Activated B cell treated with CpG ODN at 0.5 μM for 24 hours (primary cell): ENCODE measurements around the gene SRGAP1. TPM values are rescaled to one million over a fixed set of nuclear protein-coding genes. Genes with fewer than 3 reads are reported as not detected.
"Not testable (repeated sequence)": the region's sequence is repeated elsewhere in the genome, so short reads cannot be mapped to it uniquely, and the experiment has no call there.

Experiments used
- ATAC-seq: fragments of 200-7000 bp; cut with Tn5 transposase; one replicate; pipeline ENCODE4 v1.10.0; 2021; ENCODE audit warnings: low read depth, mild to moderate bottlenecking, moderate library complexity
- CTCF ChIA-PET: fragments of 350-600 bp; sonication (Branson Sonifier 250); formaldehyde crosslinking; loops from one replicate; lab custom pipeline; 2021; ENCODE audit warnings: antibody characterized with exemption; lab: Charles Lee
- POLR2A ChIA-PET: fragments of 350-600 bp; sonication (Branson Sonifier 250); formaldehyde crosslinking; loops from one replicate; lab custom pipeline; 2021; ENCODE audit warnings: antibody characterized with exemption; lab: Charles Lee
- DNase-seq: peaks from one replicate; pipeline ENCODE4 v3.0.0; 2022
- H3K27ac Mint-ChIP-seq: one replicate; pipeline ENCODE4 v1.8.0; 2020; ENCODE audit warnings: mixed read lengths
- H3K27me3 Mint-ChIP-seq: one replicate; pipeline ENCODE4 v1.8.0; 2021; ENCODE audit warnings: mixed read lengths
- H3K36me3 Mint-ChIP-seq: one replicate; pipeline ENCODE4 v1.8.0; 2021; ENCODE audit warnings: low read depth, mixed read lengths
- H3K4me1 Mint-ChIP-seq: one replicate; pipeline ENCODE4 v1.8.0; 2021; ENCODE audit warnings: mixed read lengths
- H3K4me3 Mint-ChIP-seq: one replicate; pipeline ENCODE4 v1.8.0; 2020; ENCODE audit warnings: mild to moderate bottlenecking, mixed read lengths
- H3K9me3 Mint-ChIP-seq: one replicate; pipeline ENCODE4 v1.8.0; 2020; ENCODE audit warnings: mixed read lengths
- CTCF ChIP-seq: fragments of 200-600 bp; IDR thresholded peaks from one replicate; pipeline ENCODE4 v1.8.0; 2022; ENCODE audit warnings: antibody characterized with exemption, mild to moderate bottlenecking
- intact Hi-C: fragments of 100-400 bp; cut with micrococcal nuclease; formaldehyde crosslinking; loops from one replicate; pipeline ENCODE4 v1.15.1; 2024
- total RNA-seq: library from RNA; stranded (reverse); gene quantifications from 2 replicates; pipeline ENCODE4 v1.2.3, GENCODE V29; 2022

The SRGAP1 gene
- total RNA-seq, 1 donor from 2014 or later = 1.1 TPM

DNA sequence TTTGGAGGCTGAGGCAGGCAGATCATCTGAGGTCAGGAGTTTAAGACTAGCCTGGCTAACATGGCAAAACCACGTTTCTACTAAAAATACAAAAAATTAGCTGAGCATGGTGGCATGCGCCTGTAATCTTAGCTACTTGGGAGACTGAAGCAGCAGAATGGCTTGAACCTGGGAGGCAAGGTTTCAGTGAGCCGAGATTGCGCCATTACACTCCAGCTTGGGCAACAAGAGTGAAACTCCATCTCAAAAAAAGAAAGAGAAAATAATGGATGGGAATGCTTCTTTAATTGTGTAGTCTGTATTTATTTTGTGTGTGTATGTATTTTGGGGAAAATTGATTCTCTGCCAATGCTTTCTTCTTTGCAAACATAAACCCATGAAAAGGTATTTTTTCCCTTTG is 32.5 kb downstream of the SRGAP1 start:
- no peak overlapping the region for H3K27ac Mint-ChIP-seq
- no peaks in the 10 kb centered on the region for H3K4me1 Mint-ChIP-seq
- ChIA-PET POLR2A (no interaction called here), CTCF (no interaction called here)
- intact Hi-C loops = no loop called here
- H3K36me3 Mint-ChIP-seq = no peaks in the 10 kb centered on the region
- no peaks in the 10 kb centered on the region for H3K9me3 Mint-ChIP-seq
- TF ChIP-seq CTCF = no peak
- peaks cover 3% of the 10 kb centered on the region for H3K27me3 Mint-ChIP-seq
- no peak overlapping the region for H3K4me3 Mint-ChIP-seq
- no peak for DNase-seq
- no peak for ATAC-seq

- intact Hi-C loops = no loop called here
- CTCF ChIA-PET = no interaction called here
- H3K27ac Mint-ChIP-seq = no peak overlapping the region
- no peak for TF ChIP-seq CTCF
- H3K4me1 Mint-ChIP-seq = no peaks in the 10 kb centered on the region
- no peaks in the 10 kb centered on the region for H3K9me3 Mint-ChIP-seq
- H3K36me3 Mint-ChIP-seq = no peaks in the 10 kb centered on the region
- DNase-seq (no peak), ATAC-seq (no peak)
- peaks cover 2% of the 10 kb centered on the region for H3K27me3 Mint-ChIP-seq
- no peak overlapping the region for H3K4me3 Mint-ChIP-seq
- POLR2A ChIA-PET = no interaction called here
These were observed 33.2 kb downstream of the SRGAP1 start for GRCh38 chr12:63877693-63878092.

- H3K4me1 Mint-ChIP-seq, H3K27me3 Mint-ChIP-seq, H3K36me3 Mint-ChIP-seq, intact Hi-C loops, POLR2A ChIA-PET, DNase-seq, CTCF ChIA-PET, ATAC-seq, H3K27ac Mint-ChIP-seq, H3K4me3 Mint-ChIP-seq, H3K9me3 Mint-ChIP-seq: not testable (repeated sequence)
These were observed 35.7 kb downstream of the SRGAP1 start for GRCh38 chr12:63880235-63880634.

- intact Hi-C loops = no loop called here
- Mint-ChIP-seq H3K27ac (no peak overlapping the region), H3K9me3 (no peaks in the 10 kb centered on the region), H3K27me3 (no peaks in the 10 kb centered on the region), H3K4me3 (no peak overlapping the region), H3K36me3 (no peaks in the 10 kb centered on the region), H3K4me1 (no peaks in the 10 kb centered on the region)
- ATAC-seq = no peak
- no peak for DNase-seq
- CTCF ChIA-PET = no interaction called here
- POLR2A ChIA-PET = no interaction called here
- TF ChIP-seq CTCF = no peak
These were observed 36.3 kb downstream of the SRGAP1 start for GRCh38 chr12:63880742-63881263.

DNA sequence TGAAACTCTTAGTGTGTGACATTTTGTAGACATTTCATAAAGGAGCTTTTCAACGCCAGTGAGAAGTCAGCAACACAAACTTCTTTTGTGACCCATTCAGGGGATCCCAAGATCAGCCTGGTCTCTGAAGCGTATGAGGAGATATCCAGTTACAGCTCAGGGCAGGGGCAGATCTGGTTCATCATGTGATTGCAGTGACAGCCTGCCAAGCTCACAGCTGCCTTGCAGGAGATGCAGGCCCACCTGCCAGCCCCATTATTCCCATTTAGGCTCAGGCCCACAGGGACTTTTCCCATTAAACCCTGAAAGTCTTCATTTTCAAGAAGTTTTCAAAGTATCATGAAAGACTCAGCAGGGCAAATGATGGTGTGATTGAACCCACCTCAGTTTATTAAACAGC is 38.3 kb downstream of the SRGAP1 start:
- no peak overlapping the region for H3K4me3 Mint-ChIP-seq
- no peak for ATAC-seq
- DNase-seq = no peak
- no peaks in the 10 kb centered on the region for H3K36me3 Mint-ChIP-seq
- intact Hi-C loops = no loop called here
- no peak for TF ChIP-seq CTCF
- H3K4me1 Mint-ChIP-seq = no peaks in the 10 kb centered on the region
- CTCF ChIA-PET = no interaction called here
- H3K27me3 Mint-ChIP-seq = no peaks in the 10 kb centered on the region
- POLR2A ChIA-PET = no interaction called here
- no peak overlapping the region for H3K27ac Mint-ChIP-seq
- no peaks in the 10 kb centered on the region for H3K9me3 Mint-ChIP-seq

DNA sequence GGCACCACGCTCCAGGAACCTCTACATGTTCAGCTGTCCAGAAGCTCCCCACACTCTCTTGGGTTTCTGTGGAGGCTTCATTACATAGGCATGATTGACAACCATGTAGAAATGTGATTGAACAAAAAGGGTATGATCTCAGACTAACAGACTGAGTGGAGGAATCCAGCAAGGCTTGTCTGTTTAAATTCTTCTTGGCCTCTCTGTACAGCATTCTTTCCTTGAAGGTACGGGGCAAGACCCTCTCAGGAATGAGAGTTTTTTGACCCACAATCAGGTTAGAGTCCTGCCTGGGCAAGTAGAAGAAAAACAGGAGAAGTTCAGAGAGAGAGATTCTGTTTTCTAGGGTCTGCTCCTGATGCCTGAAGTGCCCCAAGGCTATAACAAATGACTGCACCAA is 40.9 kb downstream of the SRGAP1 start:
- Mint-ChIP-seq H3K36me3 (no peaks in the 10 kb centered on the region), H3K9me3 (no peaks in the 10 kb centered on the region), H3K27ac (no peak overlapping the region), H3K4me3 (no peak overlapping the region), H3K4me1 (no peaks in the 10 kb centered on the region), H3K27me3 (no peaks in the 10 kb centered on the region)
- ATAC-seq (no peak), DNase-seq (no peak)
- no peak for TF ChIP-seq CTCF
- POLR2A ChIA-PET = no interaction called here
- intact Hi-C loops = no loop called here
- CTCF ChIA-PET = no interaction called here
